KMS-11 (cell line): ENCODE results near the gene ATOH7.
A peak's percentile ranks its signal among the peaks of the same experiment; 100 is the strongest.

Source experiments
- H2AFZ ChIP-seq: fragments of 200-600 bp; sonication (generic); 2 replicates; pipeline ENCODE4 v1.6.1; 2016; ENCODE audit warnings: antibody characterized with exemption, mixed run types, low read depth
- H3K27ac ChIP-seq: fragments of 200-600 bp; sonication (generic); 2 replicates; pipeline ENCODE4 v1.6.1; 2016; ENCODE audit warnings: mild to moderate bottlenecking, mixed run types
- H3K27me3 ChIP-seq: fragments of 200-600 bp; sonication (generic); 2 replicates; pipeline ENCODE4 v1.6.1; 2017; ENCODE audit warnings: mild to moderate bottlenecking, low read depth, mixed run types, moderate library complexity; ENCODE audit not compliant: insufficient read depth
- H3K36me3 ChIP-seq: fragments of 200-600 bp; sonication (generic); 2 replicates; pipeline ENCODE4 v1.6.1; 2017; ENCODE audit warnings: mild to moderate bottlenecking, mixed run types; ENCODE audit not compliant: insufficient read depth
- H3K4me1 ChIP-seq: fragments of 200-600 bp; sonication (generic); 2 replicates; pipeline ENCODE4 v1.6.1; 2016; ENCODE audit warnings: mild to moderate bottlenecking, low read depth, mixed run types; ENCODE audit not compliant: poor library complexity, severe bottlenecking
- H3K4me2 ChIP-seq: fragments of 200-600 bp; sonication (generic); 2 replicates; pipeline ENCODE4 v1.7.0; 2016; ENCODE audit warnings: mild to moderate bottlenecking, mixed run types
- H3K4me3 ChIP-seq: fragments of 200-600 bp; sonication (generic); IDR thresholded peaks from 2 replicates; pipeline ENCODE4 v1.6.1; 2017; ENCODE audit warnings: low read depth, low read length, mixed read lengths; ENCODE audit not compliant: insufficient read depth
- H3K79me2 ChIP-seq: fragments of 200-600 bp; sonication (generic); 2 replicates; pipeline ENCODE4 v1.6.1; 2016; ENCODE audit warnings: low read depth, mixed run types; ENCODE audit not compliant: insufficient read depth
- H3K9ac ChIP-seq: fragments of 200-600 bp; sonication (generic); 2 replicates; pipeline ENCODE4 v1.6.1; 2016; ENCODE audit warnings: mild to moderate bottlenecking, mixed run types
- H4K20me1 ChIP-seq: fragments of 200-600 bp; sonication (generic); 2 replicates; pipeline ENCODE4 v1.6.1; 2016; ENCODE audit warnings: mild to moderate bottlenecking, mixed run types; ENCODE audit not compliant: insufficient read depth
- CTCF ChIP-seq: fragments of 200-600 bp; sonication (generic); conservative IDR thresholded peaks from 2 replicates; pipeline ENCODE4 v1.6.1; 2017; ENCODE audit warnings: low read depth, mild to moderate bottlenecking, antibody characterized with exemption, low read length, moderate library complexity, mixed read lengths

Gene ATOH7

GRCh38 chr10:68218786-68219185, 13.1 kb downstream of the ATOH7 start:
- Histone ChIP-seq H3K27me3 (no peaks in the 10 kb centered on the region), H3K27ac (no peak overlapping the region), H3K4me1 (no peaks in the 10 kb centered on the region), H3K79me2 (no peaks in the 10 kb centered on the region), H3K4me3 (no peak overlapping the region), H3K36me3 (no peaks in the 10 kb centered on the region), H4K20me1 (no peaks in the 10 kb centered on the region), H2AFZ (no peak overlapping the region), H3K9ac (no peak overlapping the region), H3K4me2 (no peak overlapping the region)
- no peak for TF ChIP-seq CTCF

GRCh38 chr10:68212721-68213352, 19.1 kb downstream of the ATOH7 start:
- Histone ChIP-seq H3K27me3 (no peaks in the 10 kb centered on the region), H3K79me2 (no peaks in the 10 kb centered on the region), H3K4me1 (no peaks in the 10 kb centered on the region), H3K4me3 (no peak overlapping the region), H3K9ac (no peak overlapping the region), H3K36me3 (no peaks in the 10 kb centered on the region), H3K4me2 (no peak overlapping the region), H2AFZ (no peak overlapping the region), H3K27ac (no peak overlapping the region), H4K20me1 (no peaks in the 10 kb centered on the region)
- TF ChIP-seq CTCF = peak; percentile 82

GRCh38 chr10:68211669-68212068, 20.2 kb downstream of the ATOH7 start:
- Histone ChIP-seq H3K4me2 (no peak overlapping the region), H3K36me3 (no peaks in the 10 kb centered on the region), H3K27ac (no peak overlapping the region), H3K4me1 (no peaks in the 10 kb centered on the region), H3K79me2 (no peaks in the 10 kb centered on the region), H3K9ac (no peak overlapping the region), H3K4me3 (no peak overlapping the region), H3K27me3 (no peaks in the 10 kb centered on the region), H2AFZ (no peak overlapping the region), H4K20me1 (no peaks in the 10 kb centered on the region)
- TF ChIP-seq CTCF = no peak

GRCh38 chr10:68208424-68209042, 23.4 kb downstream of the ATOH7 start:
- no peaks in the 10 kb centered on the region for H3K36me3 ChIP-seq

More at GRCh38 chr10:68208424-68209042, 23.4 kb downstream of the ATOH7 start:
- Histone ChIP-seq H3K27me3 (no peaks in the 10 kb centered on the region), H4K20me1 (no peaks in the 10 kb centered on the region), H3K4me3 (no peak overlapping the region), H3K27ac (no peak overlapping the region), H3K4me2 (no peak overlapping the region), H3K9ac (no peak overlapping the region), H3K79me2 (no peaks in the 10 kb centered on the region), H3K4me1 (no peaks in the 10 kb centered on the region), H2AFZ (no peak overlapping the region)
- peak; percentile 33; the same call in 1 of the 2 replicates for TF ChIP-seq CTCF
